Lung (tissue), 12 donors: ENCODE measurements around the gene SLC35F4. TPM values are rescaled to one million over a fixed set of nuclear protein-coding genes. Genes with fewer than 3 reads are reported as not detected.

Experiments used
- ATAC-seq: fragments of 200-7000 bp; cut with Tn5 transposase; one replicate; pipeline ENCODE4 v1.9.1; 2020; ENCODE audit warnings: moderate number of reproducible peaks; ENCODE audit not compliant: insufficient read depth, low FRiP score
- DNase-seq, 3 donors: peaks; one replicate each; pipeline ENCODE4 v3.0.0-alpha.2; 2013 to 2017
- H3K27ac ChIP-seq, 2 donors: one replicate each; pipeline ENCODE4 v1.5.1; 2013; ENCODE audit warnings: mild to moderate bottlenecking in 2 of 2, moderate library complexity in 2 of 2, control low read depth in 1 of 2, inconsistent platforms in 1 of 2, low read depth in 1 of 2, low read length in 1 of 2
- H3K27me3 ChIP-seq, 3 donors: one replicate each; pipeline ENCODE4 v1.5.1; 2013; ENCODE audit warnings: low read length in 2 of 3; ENCODE audit not compliant: control insufficient read depth in 3 of 3, insufficient read depth in 3 of 3
- H3K36me3 ChIP-seq, 4 donors: one replicate each; pipeline ENCODE4 v1.5.1; 2013; ENCODE audit warnings: low read length in 4 of 4, mild to moderate bottlenecking in 1 of 4, moderate library complexity in 1 of 4; ENCODE audit not compliant: control insufficient read depth in 4 of 4, insufficient read depth in 4 of 4
- H3K4me1 ChIP-seq, 5 donors: one replicate each; pipeline ENCODE4 v1.5.1; 2013; ENCODE audit warnings: low read length in 5 of 5, mild to moderate bottlenecking in 2 of 5, moderate library complexity in 1 of 5; ENCODE audit not compliant: control insufficient read depth in 5 of 5, insufficient read depth in 5 of 5
- H3K4me3 ChIP-seq: one replicate; pipeline ENCODE4 v1.5.1; 2013; ENCODE audit warnings: mild to moderate bottlenecking, control low read depth, moderate library complexity
- H3K9ac ChIP-seq, 2 donors: one replicate each; pipeline ENCODE4 v1.5.1; 2013; ENCODE audit warnings: low read length in 2 of 2, control low read depth in 1 of 2; ENCODE audit not compliant: insufficient read depth in 1 of 2
- H3K9me3 ChIP-seq, 4 donors: one replicate each; pipeline ENCODE4 v1.5.1; 2013; ENCODE audit warnings: low read length in 3 of 4, mild to moderate bottlenecking in 1 of 4, moderate library complexity in 1 of 4; ENCODE audit not compliant: control insufficient read depth in 4 of 4, insufficient read depth in 3 of 4
- CTCF ChIP-seq: IDR thresholded peaks from 2 replicates; pipeline ENCODE4 v1.5.1; 2012; ENCODE audit warnings: mild to moderate bottlenecking; ENCODE audit errors: control extremely low read depth, extremely low read depth
- WGBS, 2 donors: extraction: QIAGEN DNeasy Blood & Tissue Kit; methylation state at CpG; one replicate each; pipeline ENCODE4 v1.1.7; 2013; 5-methylcytosine and 5-hydroxymethylcytosine counted together
- polyA plus RNA-seq, 2 donors: library from polyadenylated mRNA; stranded (reverse); fragments of 200-250 nt; gene quantifications; one replicate each; pipeline ENCODE4 v1.2.1, GENCODE V29; 2013
- total RNA-seq, 2 donors: library from RNA; depleted of rRNA in 1 of 2; stranded (reverse); fragments of >200 nt in 1 of 2; gene quantifications; one replicate each; pipeline ENCODE4 v1.2.1, GENCODE V29; 2014 to 2021
- donor health status: control.
- donor health status: control.
- donor health status: Bipolar disorder and iron deficiency.
- donor health status: healthy.
- donor health status: DM: yes; HTN: yes; CAD: no.

Gene SLC35F4
- total and polyA plus RNA-seq, 4 donors: not detected

- ATAC-seq (no peak), DNase-seq (no peak)
- Histone ChIP-seq H3K36me3 (no peaks in the 10 kb centered on the region), H3K27ac (no peak overlapping the region), H3K27me3 (no peaks in the 10 kb centered on the region), H3K4me1 (no peaks in the 10 kb centered on the region), H3K9ac (no peak overlapping the region), H3K9me3 (no peaks in the 10 kb centered on the region), H3K4me3 (no peak overlapping the region)
- TF ChIP-seq CTCF: no peak
- 45 to 64% methylated on average over 2 of the region's 2 CpGs for WGBS, 2 donors
Measured at GRCh38 chr14:57761800-57762199, 104.1 kb downstream of the SLC35F4 start.

- TF ChIP-seq CTCF: no peak
- Histone ChIP-seq H3K4me3 (no peak overlapping the region), H3K9ac (no peak overlapping the region), H3K9me3 (no peaks in the 10 kb centered on the region), H3K4me1 (no peaks in the 10 kb centered on the region), H3K27ac (no peak overlapping the region), H3K27me3 (no peaks in the 10 kb centered on the region), H3K36me3 (no peaks in the 10 kb centered on the region)
- ATAC-seq (no peak), DNase-seq (no peak)
- 81 to 84% methylated on average over 2 of the region's 2 CpGs for WGBS, 2 donors
Measured at GRCh38 chr14:57760896-57761295, 105.0 kb downstream of the SLC35F4 start.

- 68 to 78% methylated on average over 6 of the region's 6 CpGs for WGBS, 2 donors
- H3K27ac ChIP-seq: no peak overlapping the region
- peaks cover 0 to 3% (median 0%) of the 10 kb centered on the region in 4 donors for H3K9me3 ChIP-seq
- H3K4me1 ChIP-seq: no peaks in the 10 kb centered on the region
- no peak overlapping the region for H3K9ac ChIP-seq
- H3K4me3 ChIP-seq: no peak overlapping the region
- no peaks in the 10 kb centered on the region for H3K27me3 ChIP-seq
- TF ChIP-seq CTCF: no peak
- H3K36me3 ChIP-seq: no peaks in the 10 kb centered on the region
- DNase-seq (no peak), ATAC-seq (no peak)
Measured at GRCh38 chr14:57755018-57755521, 110.8 kb downstream of the SLC35F4 start.

- no peak overlapping the region for H3K9ac ChIP-seq
- H3K27ac ChIP-seq: no peak overlapping the region
- no peak for TF ChIP-seq CTCF
- H3K27me3 ChIP-seq: no peaks in the 10 kb centered on the region
- ATAC-seq (no peak), DNase-seq (no peak)
- H3K36me3 ChIP-seq: no peaks in the 10 kb centered on the region
- WGBS, 2 donors: 72 to 80% methylated on average over 5 of the region's 5 CpGs
- no peaks in the 10 kb centered on the region for H3K4me1 ChIP-seq
- H3K9me3 ChIP-seq: peaks cover 0 to 3% (median 0%) of the 10 kb centered on the region in 4 donors
- H3K4me3 ChIP-seq: no peak overlapping the region
Measured at GRCh38 chr14:57754527-57754926, 111.4 kb downstream of the SLC35F4 start.
